ENCODE results near the gene PRTN3. TPM values are rescaled to one million over a fixed set of nuclear protein-coding genes. Genes with fewer than 3 reads are reported as not detected.
A peak's percentile ranks its signal among the peaks of the same experiment; 100 is the strongest.

Gene PRTN3
- total and polyA plus RNA-seq, 2 experiments from 2014 or later, result 0.44 to 0.60 TPM

- no peaks in the 10 kb centered on the region for H3K9me3 ChIP-seq (ENCODE audit: low read depth)
- DNase-seq (ENCODE audit: low read depth in 1 of 2, low spot score in 1 of 2), result peak; percentile 95 to 96
- H3K4me3 ChIP-seq, result peak within 1 kb of the TSS; percentile 79
- H3K36me3 ChIP-seq, result no peaks in the 10 kb centered on the region
- TF ChIP-seq CTCF (IDR thresholded peaks at IDR 0.05; ENCODE audit: low read depth, low read length), result no peak
- no peaks in the 10 kb centered on the region for H3K27me3 ChIP-seq
- H3K4me1 ChIP-seq (ENCODE audit: low read depth), result no peaks in the 10 kb centered on the region
- H3K27ac ChIP-seq, result peak within 1 kb of the TSS; percentile 98
Observed at GRCh38 chr19:892894-893689, 52.3 kb downstream of the PRTN3 start, which contains the start of the genes MED16 and RNU6-9. Gene MED16, minus strand, starts transcription at chr19:893187. Its CDS starts 2,056 bp downstream, at chr19:891131. Gene RNU6-9, plus strand, starts transcription at chr19:893484.

- Histone ChIP-seq H3K27me3 (no peaks in the 10 kb centered on the region), H3K9me3 (ENCODE audit: low read depth) (no peaks in the 10 kb centered on the region), H3K27ac (no peak overlapping the region), H3K36me3 (no peaks in the 10 kb centered on the region), H3K4me3 (no peak overlapping the region), H3K4me1 (ENCODE audit: low read depth) (no peaks in the 10 kb centered on the region)
- TF ChIP-seq CTCF (IDR thresholded peaks at IDR 0.05; ENCODE audit: low read depth, low read length), result no peak
- no peak for DNase-seq (ENCODE audit: low read depth in 1 of 2, low spot score in 1 of 2)
Observed at GRCh38 chr19:896434-896833, 55.6 kb downstream of the PRTN3 start.

GRCh38 chr19:896999-897398 lies 56.2 kb downstream of the PRTN3 start:
- no peak for TF ChIP-seq CTCF (IDR thresholded peaks at IDR 0.05; ENCODE audit: low read depth, low read length)
- Histone ChIP-seq H3K4me1 (ENCODE audit: low read depth) (no peaks in the 10 kb centered on the region), H3K9me3 (ENCODE audit: low read depth) (no peaks in the 10 kb centered on the region), H3K4me3 (no peak overlapping the region), H3K36me3 (no peaks in the 10 kb centered on the region), H3K27ac (no peak overlapping the region), H3K27me3 (no peaks in the 10 kb centered on the region)
- DNase-seq (ENCODE audit: low read depth in 1 of 2, low spot score in 1 of 2), result no peak

GRCh38 chr19:897442-898039 lies 56.7 kb downstream of the PRTN3 start:
- Histone ChIP-seq H3K27ac (no peak overlapping the region), H3K4me1 (ENCODE audit: low read depth) (no peaks in the 10 kb centered on the region), H3K4me3 (no peak overlapping the region), H3K36me3 (no peaks in the 10 kb centered on the region), H3K9me3 (ENCODE audit: low read depth) (no peaks in the 10 kb centered on the region), H3K27me3 (no peaks in the 10 kb centered on the region)
- DNase-seq (ENCODE audit: low read depth in 1 of 2, low spot score in 1 of 2), result no peak
- TF ChIP-seq CTCF (IDR thresholded peaks at IDR 0.05; ENCODE audit: low read depth, low read length), result peak; percentile 5

Other genes starting within 250 kb of the PRTN3 start
- gene POLRMT, start 207.5 kb upstream of the PRTN3 start, total RNA-seq, result 82.6 and 121 TPM in 2 replicates
- gene POLRMT, start 207.5 kb upstream of the PRTN3 start, polyA plus RNA-seq, result 103 and 120 TPM in 2 replicates
- not detected in 2 replicates for gene FGF22, start 201.1 kb upstream of the PRTN3 start, total RNA-seq
- gene FGF22, start 201.1 kb upstream of the PRTN3 start, polyA plus RNA-seq, result 0.92 TPM in 1 of 2 replicates, not detected in the other
- 76.6 and 78.5 TPM in 2 replicates for gene RNF126, start 177.8 kb upstream of the PRTN3 start, total RNA-seq
- 88.7 and 92.1 TPM in 2 replicates for gene RNF126, start 177.8 kb upstream of the PRTN3 start, polyA plus RNA-seq
- gene FSTL3, start 164.6 kb upstream of the PRTN3 start, total RNA-seq, result 44.4 and 46.9 TPM in 2 replicates
- 33.0 and 34.7 TPM in 2 replicates for gene FSTL3, start 164.6 kb upstream of the PRTN3 start, polyA plus RNA-seq
- gene PRSS57, start 145.5 kb upstream of the PRTN3 start, total RNA-seq, result not detected in 2 replicates
- gene PRSS57, start 145.5 kb upstream of the PRTN3 start, polyA plus RNA-seq, result 0.22 TPM in 1 of 2 replicates, not detected in the other
- gene PALM, start 132.1 kb upstream of the PRTN3 start, total RNA-seq, result 63.5 and 105 TPM in 2 replicates
- gene PALM, start 132.1 kb upstream of the PRTN3 start, polyA plus RNA-seq, result 23.0 and 33.0 TPM in 2 replicates
- 0.18 and 1.2 TPM in 2 replicates for gene MISP, start 89.9 kb upstream of the PRTN3 start, total RNA-seq
- not detected in 2 replicates for gene MISP, start 89.9 kb upstream of the PRTN3 start, polyA plus RNA-seq
- 92.0 and 92.7 TPM in 2 replicates for gene PTBP1, start 43.5 kb upstream of the PRTN3 start, total RNA-seq
- 110 and 111 TPM in 2 replicates for gene PTBP1, start 43.5 kb upstream of the PRTN3 start, polyA plus RNA-seq
- 70.8 and 88.2 TPM in 2 replicates for gene PLPPR3, start 19.0 kb upstream of the PRTN3 start, total RNA-seq
- gene PLPPR3, start 19.0 kb upstream of the PRTN3 start, polyA plus RNA-seq, result 65.7 and 92.9 TPM in 2 replicates
- 1.4 and 5.7 TPM in 2 replicates for gene AZU1, start 13.2 kb upstream of the PRTN3 start, total RNA-seq
- 1.5 and 5.6 TPM in 2 replicates for gene AZU1, start 13.2 kb upstream of the PRTN3 start, polyA plus RNA-seq
- not detected in 2 replicates for gene ELANE, start 11.3 kb downstream of the PRTN3 start, total RNA-seq
- gene ELANE, start 11.3 kb downstream of the PRTN3 start, polyA plus RNA-seq, result not detected in 2 replicates
- 1.6 and 2.9 TPM in 2 replicates for gene CFD, start 18.7 kb downstream of the PRTN3 start, total RNA-seq
- gene CFD, start 18.7 kb downstream of the PRTN3 start, polyA plus RNA-seq, result 3.1 and 6.5 TPM in 2 replicates
- gene MED16, start 52.2 kb downstream of the PRTN3 start, total RNA-seq, result 61.9 and 67.2 TPM in 2 replicates
- 104 and 145 TPM in 2 replicates for gene MED16, start 52.2 kb downstream of the PRTN3 start, polyA plus RNA-seq
- not detected in 2 replicates for gene RNU6-9, start 52.5 kb downstream of the PRTN3 start, total RNA-seq
- not detected in 2 replicates for gene RNU6-9, start 52.5 kb downstream of the PRTN3 start, polyA plus RNA-seq
- gene R3HDM4, start 72.2 kb downstream of the PRTN3 start, total RNA-seq, result 60.3 and 66.2 TPM in 2 replicates
- gene R3HDM4, start 72.2 kb downstream of the PRTN3 start, polyA plus RNA-seq, result 82.1 and 86.7 TPM in 2 replicates
- 0.46 and 1.2 TPM in 2 replicates for gene KISS1R, start 76.3 kb downstream of the PRTN3 start, total RNA-seq
- gene KISS1R, start 76.3 kb downstream of the PRTN3 start, polyA plus RNA-seq, result 1.9 and 3.2 TPM in 2 replicates
- 59.7 and 62.3 TPM in 2 replicates for gene ARID3A, start 85.0 kb downstream of the PRTN3 start, total RNA-seq
- 39.1 and 48.7 TPM in 2 replicates for gene ARID3A, start 85.0 kb downstream of the PRTN3 start, polyA plus RNA-seq
- gene WDR18, start 143.3 kb downstream of the PRTN3 start, total RNA-seq, result 136 and 143 TPM in 2 replicates
- gene WDR18, start 143.3 kb downstream of the PRTN3 start, polyA plus RNA-seq, result 241 and 262 TPM in 2 replicates
- 5.4 and 8.5 TPM in 2 replicates for gene GRIN3B, start 159.4 kb downstream of the PRTN3 start, total RNA-seq
- gene GRIN3B, start 159.4 kb downstream of the PRTN3 start, polyA plus RNA-seq, result 3.0 and 4.9 TPM in 2 replicates
- 228 and 370 TPM in 2 replicates for gene TMEM259, start 180.1 kb downstream of the PRTN3 start, total RNA-seq
- 403 and 445 TPM in 2 replicates for gene TMEM259, start 180.1 kb downstream of the PRTN3 start, polyA plus RNA-seq
- not detected in 2 replicates for gene RNU6-2, start 180.5 kb downstream of the PRTN3 start, total RNA-seq
- not detected in 2 replicates for gene RNU6-2, start 180.5 kb downstream of the PRTN3 start, polyA plus RNA-seq
- 158 TPM in 2 replicates for gene CNN2, start 185.6 kb downstream of the PRTN3 start, total RNA-seq
- 183 and 185 TPM in 2 replicates for gene CNN2, start 185.6 kb downstream of the PRTN3 start, polyA plus RNA-seq
- gene ABCA7, start 199.1 kb downstream of the PRTN3 start, total RNA-seq, result 43.6 and 44.0 TPM in 2 replicates
- 36.8 and 60.4 TPM in 2 replicates for gene ABCA7, start 199.1 kb downstream of the PRTN3 start, polyA plus RNA-seq
- 88.6 and 133 TPM in 2 replicates for gene ARHGAP45, start 226.2 kb downstream of the PRTN3 start, total RNA-seq
- 39.3 and 67.5 TPM in 2 replicates for gene ARHGAP45, start 226.2 kb downstream of the PRTN3 start, polyA plus RNA-seq